Hypothalamus (tissue), 51 donors: ENCODE data around the gene RASAL3.

Source experiments
- DNase-seq, 51 donors: peaks; one replicate each; lab custom pipeline; 2025; lab: John Stamatoyannopoulos, UW

RASAL3 gene

GRCh38 chr19:15436826-15437110, 27.6 kb downstream of the RASAL3 start:
- DNase-seq = no peak

DNA sequence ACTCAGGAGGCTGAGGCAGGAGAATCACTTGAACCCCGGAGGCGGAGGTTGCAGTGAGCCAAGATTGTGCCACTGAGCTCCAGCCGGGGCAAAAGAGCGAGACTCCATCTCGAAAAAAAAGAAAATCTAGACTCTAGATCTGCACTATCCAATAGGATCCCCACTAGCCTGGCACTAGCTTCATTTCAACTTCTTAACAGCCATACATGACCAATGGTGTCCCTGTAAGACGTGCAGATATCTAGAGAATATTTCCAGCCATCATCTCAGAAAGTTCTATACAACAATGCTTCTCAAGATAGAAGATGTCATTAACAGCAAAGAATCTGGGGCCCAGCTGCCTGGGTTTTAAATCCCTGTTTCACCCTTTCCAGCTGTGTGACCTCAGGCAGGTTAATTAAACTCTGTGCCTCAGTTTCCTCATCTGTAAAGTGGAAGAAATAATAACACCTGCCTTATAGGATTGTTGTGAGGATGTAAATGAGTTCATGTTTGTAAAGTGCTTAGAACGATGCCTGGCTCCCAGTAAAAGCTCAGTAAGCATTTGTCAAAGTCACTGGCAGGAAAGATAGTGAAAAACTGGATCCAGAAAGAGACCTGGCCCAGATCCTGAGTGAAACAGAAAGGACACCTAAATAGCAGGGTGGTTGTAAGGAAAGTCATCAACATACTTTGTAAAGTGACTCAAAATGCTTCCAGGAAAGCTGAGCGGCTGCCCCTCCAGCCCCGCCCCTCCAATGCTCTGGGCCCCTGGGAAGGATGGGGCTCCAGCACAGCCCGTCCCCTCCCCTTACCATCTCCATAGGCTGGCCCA, 28.1 kb downstream of the RASAL3 start:
- DNase-seq = no peak

DNA sequence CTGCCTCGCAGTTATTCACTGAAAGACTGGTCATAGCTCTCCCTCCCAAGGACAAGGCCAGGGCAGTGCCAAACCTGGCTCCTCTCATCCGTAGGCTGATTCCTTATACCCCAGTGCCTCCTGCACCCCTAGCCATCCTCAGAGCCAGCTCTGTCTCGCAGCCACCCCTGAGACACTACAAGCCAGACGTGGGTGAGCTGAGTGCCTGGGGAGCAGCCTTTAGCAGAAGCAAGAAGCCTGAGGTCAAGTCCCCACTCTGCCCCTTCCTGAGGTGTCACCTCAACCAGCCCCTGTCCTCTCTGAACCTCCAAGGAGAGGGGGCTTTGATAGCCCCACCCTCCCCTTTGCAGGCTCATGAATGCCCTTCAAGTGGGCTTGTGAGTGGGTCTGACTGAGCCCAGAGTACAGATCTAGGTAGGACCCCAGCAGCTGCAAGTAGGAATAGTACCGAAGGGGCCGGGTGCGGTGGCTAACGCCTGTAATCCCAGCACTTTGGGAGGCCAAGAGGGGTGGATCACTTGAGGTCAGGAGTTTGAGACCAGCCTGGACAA, 30.8 kb downstream of the RASAL3 start:
- no peak for DNase-seq

- peak; percentile 11 to 94 (median 82) for DNase-seq
Observed at GRCh38 chr19:15432629-15433518, 31.5 kb downstream of the RASAL3 start.

DNA sequence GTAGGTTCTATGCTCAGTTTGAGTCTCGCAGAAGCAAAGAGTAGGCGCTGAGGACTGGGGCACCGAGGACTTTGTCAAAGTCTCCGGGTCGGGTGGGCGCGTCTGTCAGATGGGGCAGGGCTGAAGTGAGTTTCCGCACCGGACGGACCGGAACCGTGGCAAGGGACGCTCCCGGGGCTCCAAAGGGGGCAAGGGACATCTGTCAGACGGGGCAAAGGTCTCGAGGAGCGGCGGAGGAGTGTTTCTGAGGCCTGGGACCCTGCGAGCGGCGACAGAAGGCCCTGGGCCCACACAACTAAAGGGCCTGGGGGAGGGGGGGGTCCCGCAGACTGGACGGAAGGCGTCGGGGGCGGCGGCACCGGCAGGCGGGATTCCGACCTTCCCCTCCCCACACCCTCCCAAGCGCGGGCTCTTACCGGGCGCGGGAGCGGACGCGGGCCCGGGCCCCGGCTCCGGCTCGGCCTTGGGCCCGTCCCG, 32.3 kb downstream of the RASAL3 start:
- peak in 3 of 51 donors; percentile 4 to 33 (median 8) for DNase-seq

GRCh38 chr19:15431396-15432017, 32.8 kb downstream of the RASAL3 start:
- DNase-seq = no peak

DNA sequence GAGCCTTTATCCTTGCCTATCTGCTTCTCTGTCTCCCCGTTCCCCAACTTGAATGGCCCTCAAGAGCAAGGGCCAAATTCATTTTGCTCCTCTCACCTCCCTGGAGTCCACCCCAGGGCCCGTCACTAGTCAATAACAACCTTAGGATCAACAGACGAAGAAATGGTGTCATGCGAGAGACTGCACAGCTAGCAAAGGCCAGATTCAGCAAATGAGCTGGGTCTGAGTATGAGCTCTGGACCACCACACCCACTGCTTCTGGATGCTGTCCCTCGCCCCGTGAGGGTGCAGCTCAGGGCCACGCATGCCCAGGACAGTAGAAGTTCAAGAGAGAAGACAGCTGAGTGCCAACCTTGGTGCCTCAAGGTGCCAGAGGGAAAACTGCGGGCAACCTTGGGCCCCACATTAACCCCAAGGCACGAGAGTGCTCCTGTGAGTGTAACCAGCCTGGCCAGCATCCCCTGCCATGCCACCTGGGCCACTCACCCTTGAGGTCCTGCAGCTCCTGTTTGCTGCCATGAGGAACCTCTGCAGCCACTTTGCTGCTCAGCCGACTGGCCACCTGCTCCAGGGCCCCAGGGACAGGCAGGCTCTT, 33.7 kb downstream of the RASAL3 start:
- DNase-seq = no peak

DNA sequence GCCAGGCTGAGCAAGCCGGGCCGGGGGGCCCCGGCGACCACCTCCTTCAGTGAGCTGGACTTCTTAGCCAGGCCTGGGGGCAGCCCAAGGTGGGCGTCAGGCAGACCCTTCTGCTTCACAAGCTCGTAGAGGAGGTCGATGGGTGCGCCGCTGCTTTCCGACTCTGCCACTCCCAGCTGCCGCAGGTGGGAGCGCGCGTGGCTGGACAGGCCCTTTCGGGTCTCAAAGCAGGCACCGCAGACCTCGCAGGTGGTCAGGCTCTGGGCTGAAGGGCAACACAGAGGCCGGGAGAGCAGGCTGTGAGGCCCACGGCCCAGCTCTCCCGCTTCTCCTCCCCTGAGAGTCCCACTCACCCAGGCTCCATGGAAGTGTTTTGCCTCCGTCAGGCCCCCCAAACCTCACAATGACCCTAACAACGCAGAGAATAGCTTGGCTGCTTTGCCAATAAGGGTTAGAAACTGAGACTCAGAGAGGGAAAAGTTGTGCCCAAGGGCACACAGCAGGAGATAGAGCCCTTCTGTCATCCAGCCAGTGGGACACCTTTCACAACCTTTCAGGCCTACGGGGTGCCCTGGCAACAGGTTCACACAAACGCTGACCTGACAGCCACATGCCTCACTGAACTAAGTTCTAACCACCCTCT, 34.4 kb downstream of the RASAL3 start:
- DNase-seq = no peak

DNA sequence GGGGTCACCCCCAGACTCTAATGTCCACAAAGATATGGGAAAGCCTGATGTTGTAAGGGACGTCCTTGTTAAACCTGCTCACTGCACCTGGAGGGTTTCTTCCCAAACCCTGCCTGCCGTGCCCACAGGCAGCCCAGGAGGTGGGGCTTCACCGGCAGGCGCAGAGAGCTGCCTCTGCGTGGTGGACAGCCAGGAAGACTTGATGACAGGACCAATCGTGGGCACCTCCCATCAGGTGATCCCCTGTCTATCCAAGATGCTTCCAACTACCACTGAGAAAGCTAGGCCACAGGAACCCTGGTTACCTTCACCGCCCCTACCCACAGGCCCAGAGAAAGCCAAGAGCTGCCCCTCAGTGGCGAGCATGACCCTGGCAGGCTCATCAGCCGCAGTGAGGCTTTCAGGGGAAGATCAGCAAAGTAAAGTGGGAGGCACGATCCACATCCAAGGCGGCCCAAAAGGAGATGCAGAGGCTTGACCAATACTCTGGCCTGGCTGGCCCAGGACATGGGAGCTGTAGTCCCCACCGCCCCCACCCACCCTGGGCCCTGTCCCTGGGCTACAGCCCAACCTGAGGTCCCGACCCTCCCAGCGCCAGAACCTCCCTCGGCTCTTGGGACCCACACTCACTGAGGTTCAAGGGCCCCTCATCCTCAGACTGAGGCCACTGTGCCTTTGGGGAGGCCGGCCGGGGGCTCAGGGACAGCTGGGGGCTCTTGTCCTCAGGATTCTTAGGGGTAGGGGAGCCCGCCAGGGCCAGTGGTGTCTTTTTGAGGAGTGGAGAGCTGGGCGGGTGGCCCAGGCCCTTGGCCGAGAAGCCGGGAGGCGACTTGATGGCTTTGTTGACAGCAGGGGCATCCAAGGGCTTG, 35.2 kb downstream of the RASAL3 start:
- DNase-seq = no peak

- DNase-seq = no peak
Observed at GRCh38 chr19:15427991-15428471, 36.3 kb downstream of the RASAL3 start.

DNA sequence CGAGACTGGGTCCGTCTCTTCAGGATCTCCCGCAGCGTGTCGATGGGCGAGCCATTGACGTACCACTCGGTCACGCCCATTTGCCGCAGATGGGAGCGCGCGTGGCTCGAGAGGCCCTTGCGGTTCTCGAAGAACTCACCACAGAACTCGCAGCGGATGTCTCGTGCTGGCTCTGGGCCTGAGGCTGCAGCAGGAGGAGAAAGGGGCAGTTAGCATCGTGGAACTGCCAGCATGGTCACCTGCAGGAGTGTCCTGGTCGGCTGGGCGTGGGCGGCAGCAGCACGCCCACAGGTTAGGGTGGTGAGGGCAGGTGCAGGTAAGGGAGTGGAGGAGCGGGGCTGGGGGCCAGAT, 37.0 kb downstream of the RASAL3 start:
- DNase-seq = no peak

GRCh38 chr19:15426485-15427349, 37.6 kb downstream of the RASAL3 start:
- DNase-seq = no peak

- no peak for DNase-seq
Observed at GRCh38 chr19:15425321-15425950, 38.9 kb downstream of the RASAL3 start.

DNA sequence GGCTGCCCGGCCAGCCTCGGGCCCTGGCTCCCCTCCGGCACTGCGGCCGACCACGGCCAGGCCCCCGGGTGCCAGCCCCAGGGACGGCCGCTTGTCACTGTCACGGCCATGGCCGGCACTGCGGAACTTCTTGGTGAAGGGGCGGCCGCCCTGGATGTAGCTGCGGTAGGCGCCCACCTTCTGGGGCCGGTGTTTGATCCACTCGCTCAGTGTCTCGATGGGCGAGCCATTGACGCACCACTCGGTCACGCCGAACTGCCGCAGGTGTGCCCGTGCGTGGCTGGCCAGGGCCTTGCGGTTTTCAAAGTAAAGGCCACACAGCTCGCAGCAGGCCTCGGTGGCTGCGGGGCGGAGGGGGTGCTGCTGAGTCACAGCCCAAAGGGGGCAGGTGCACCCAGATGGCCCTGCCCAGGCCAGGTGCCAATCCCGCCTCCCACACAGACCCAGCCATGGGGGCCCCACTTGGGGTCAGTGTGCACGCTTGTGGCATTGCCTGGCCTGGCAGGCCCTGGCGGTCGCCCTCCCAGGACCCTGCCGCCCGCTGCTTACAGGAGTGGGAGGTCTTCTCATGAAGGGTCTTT, 39.6 kb downstream of the RASAL3 start:
- no peak for DNase-seq

DNA sequence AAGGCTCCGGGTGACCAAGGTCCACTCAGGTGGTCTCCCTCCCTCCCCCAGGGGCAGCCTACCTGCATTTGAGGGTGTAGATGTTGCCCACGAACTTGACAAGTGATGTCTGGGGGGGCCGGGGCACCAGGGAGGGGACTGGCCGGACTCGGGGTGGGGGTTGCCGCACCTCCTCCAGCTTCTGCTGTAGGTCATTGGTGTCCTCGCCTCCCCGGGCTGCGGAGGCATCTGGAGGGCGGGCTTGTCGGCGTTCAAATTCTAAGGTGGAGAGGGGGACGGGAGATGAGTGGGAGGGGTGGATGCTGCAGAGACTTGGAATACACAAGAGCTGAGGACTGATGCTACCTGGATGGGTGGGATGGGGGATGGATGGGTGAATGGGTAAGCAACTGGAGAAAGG, 40.2 kb downstream of the RASAL3 start:
- DNase-seq = no peak

DNA sequence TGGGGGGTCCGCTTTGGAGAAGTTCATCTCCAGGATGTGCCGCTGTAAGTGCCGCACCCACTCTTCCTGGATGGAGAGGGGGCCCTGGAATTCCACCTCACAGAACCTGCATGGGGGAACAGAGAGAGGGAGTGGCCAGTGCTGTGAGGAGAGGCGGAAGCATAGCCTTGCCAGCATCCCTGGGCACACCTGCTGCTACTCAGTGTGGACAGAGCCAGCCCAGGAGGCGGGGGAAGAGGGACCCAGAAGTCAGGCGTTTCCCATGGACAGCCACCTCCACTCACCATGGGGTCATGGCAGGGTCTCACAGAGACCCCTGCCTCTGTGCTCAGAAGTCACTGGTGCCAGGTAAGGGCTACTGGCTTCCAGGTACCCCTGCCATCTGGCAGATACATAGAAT, 41.2 kb downstream of the RASAL3 start:
- no peak for DNase-seq
